Rectal smooth muscle tissue (tissue), 1 donor: ENCODE measurements around the gene GALR2.
"Not testable (repeated sequence)": the region's sequence is repeated elsewhere in the genome, so short reads cannot be mapped to it uniquely, and the experiment has no call there.

Source experiments
- H3K27ac ChIP-seq: one replicate; pipeline ENCODE4 v1.7.0; 2013; ENCODE audit warnings: low read depth, low read length, inconsistent platforms
- H3K27me3 ChIP-seq: one replicate; pipeline ENCODE4 v1.7.0; 2013; ENCODE audit warnings: low read length; ENCODE audit not compliant: control insufficient read depth, insufficient read depth
- H3K36me3 ChIP-seq: one replicate; pipeline ENCODE4 v1.7.0; 2013; ENCODE audit warnings: low read length; ENCODE audit not compliant: control insufficient read depth, insufficient read depth
- H3K4me1 ChIP-seq: one replicate; pipeline ENCODE4 v1.7.0; 2013; ENCODE audit warnings: low read length; ENCODE audit not compliant: control insufficient read depth, insufficient read depth
- H3K4me3 ChIP-seq: one replicate; pipeline ENCODE4 v1.7.0; 2013; ENCODE audit warnings: low read length
- H3K9ac ChIP-seq: one replicate; pipeline ENCODE4 v1.7.0; 2013; ENCODE audit warnings: low read length

Gene GALR2

GRCh38 chr17:76053246-76054111 is 21.1 kb upstream of the GALR2 start:
- Histone ChIP-seq H3K36me3 (peaks cover 34% of the 10 kb centered on the region), H3K4me3 (no peak overlapping the region), H3K9ac (no peak overlapping the region), H3K4me1 (peaks cover 8% of the 10 kb centered on the region), H3K27me3 (no peaks in the 10 kb centered on the region), H3K27ac (no peak overlapping the region)

GRCh38 chr17:76054112-76054476 is 20.5 kb upstream of the GALR2 start:
- Histone ChIP-seq H3K9ac (no peak overlapping the region), H3K4me1 (peaks cover 2% of the 10 kb centered on the region), H3K27me3 (no peaks in the 10 kb centered on the region), H3K36me3 (peaks cover 33% of the 10 kb centered on the region), H3K27ac (no peak overlapping the region), H3K4me3 (no peak overlapping the region)

- no peaks in the 10 kb centered on the region for H3K4me1 ChIP-seq
- peaks cover 31% of the 10 kb centered on the region for H3K36me3 ChIP-seq
- no peak overlapping the region for H3K9ac ChIP-seq
- no peaks in the 10 kb centered on the region for H3K27me3 ChIP-seq
- H3K4me3 ChIP-seq, result no peak overlapping the region
- no peak overlapping the region for H3K27ac ChIP-seq
Measured at GRCh38 chr17:76056882-76057281, 17.7 kb upstream of the GALR2 start.

DNA sequence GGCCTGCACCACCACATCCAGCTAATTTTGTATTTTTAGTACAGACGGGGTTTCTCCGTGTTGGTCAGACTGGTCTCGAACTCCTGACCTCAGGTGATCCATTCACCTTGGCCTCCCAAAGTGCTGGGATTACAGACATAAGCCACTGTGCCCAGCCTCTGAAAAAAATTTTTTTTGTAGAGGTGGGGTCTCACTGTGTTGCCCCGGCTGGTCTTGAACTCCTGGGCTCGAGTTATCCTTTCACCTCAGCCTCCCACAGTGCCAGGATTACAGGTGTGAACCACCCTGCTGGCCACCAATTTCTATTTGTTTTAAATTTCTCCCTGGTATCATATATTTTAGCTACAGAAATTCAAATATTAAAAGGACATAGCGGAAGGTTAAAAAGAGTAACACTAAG is 16.3 kb upstream of the GALR2 start:
- H3K4me3 ChIP-seq, H3K4me1 ChIP-seq, H3K27me3 ChIP-seq, H3K9ac ChIP-seq, H3K27ac ChIP-seq: not testable (repeated sequence)
- H3K36me3 ChIP-seq, result peaks cover 30% of the 10 kb centered on the region

GRCh38 chr17:76063875-76064546 is 10.6 kb upstream of the GALR2 start:
- peaks cover 33% of the 10 kb centered on the region for H3K36me3 ChIP-seq
- H3K4me1 ChIP-seq, result no peaks in the 10 kb centered on the region
- H3K4me3 ChIP-seq, result no peak overlapping the region
- H3K9ac ChIP-seq, result no peak overlapping the region
- H3K27ac ChIP-seq, result no peak overlapping the region
- H3K27me3 ChIP-seq, result no peaks in the 10 kb centered on the region

GRCh38 chr17:76065775-76066174 is 8.8 kb upstream of the GALR2 start:
- H3K4me1 ChIP-seq, result no peaks in the 10 kb centered on the region
- H3K36me3 ChIP-seq, result peaks cover 30% of the 10 kb centered on the region
- H3K4me3 ChIP-seq, result no peak overlapping the region
- H3K9ac ChIP-seq, result no peak overlapping the region
- no peak overlapping the region for H3K27ac ChIP-seq
- H3K27me3 ChIP-seq, result no peaks in the 10 kb centered on the region

DNA sequence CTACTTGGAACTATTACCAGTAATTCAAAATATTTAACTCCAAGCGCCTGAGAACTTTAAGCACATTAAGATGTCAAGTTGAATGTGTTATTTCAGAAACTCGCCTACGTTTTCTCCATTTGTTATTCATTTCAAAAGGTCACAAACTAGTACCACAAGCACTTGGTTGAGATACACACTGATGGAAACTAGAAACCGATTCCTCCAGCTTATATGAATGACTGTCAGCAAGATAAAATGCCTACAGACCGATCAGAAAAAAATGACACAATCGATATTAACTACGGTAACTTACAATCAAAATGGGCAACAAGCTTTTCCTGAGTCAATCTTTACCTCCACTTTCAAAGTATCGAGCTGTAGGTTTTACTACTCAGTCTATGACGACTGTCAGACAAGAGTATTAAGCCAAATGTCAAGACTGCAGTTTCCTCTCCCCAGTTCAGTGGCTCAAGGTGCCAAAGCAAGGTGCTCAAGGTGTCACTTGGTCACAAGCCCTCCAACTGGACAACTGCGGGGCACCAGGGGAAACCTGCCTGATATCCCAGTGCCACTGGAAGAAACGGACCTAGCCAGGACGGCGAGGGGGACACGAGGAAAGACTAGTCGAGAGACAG is 2.9 kb upstream of the GALR2 start:
- H3K9ac ChIP-seq, result peak overlapping the region; percentile 84
- peaks cover 25% of the 10 kb centered on the region for H3K27me3 ChIP-seq
- H3K36me3 ChIP-seq, result peaks cover 6% of the 10 kb centered on the region
- peak overlapping the region; percentile 71 for H3K27ac ChIP-seq
- peak overlapping the region; percentile 88 for H3K4me3 ChIP-seq
- H3K4me1 ChIP-seq, result peaks cover 9% of the 10 kb centered on the region

DNA sequence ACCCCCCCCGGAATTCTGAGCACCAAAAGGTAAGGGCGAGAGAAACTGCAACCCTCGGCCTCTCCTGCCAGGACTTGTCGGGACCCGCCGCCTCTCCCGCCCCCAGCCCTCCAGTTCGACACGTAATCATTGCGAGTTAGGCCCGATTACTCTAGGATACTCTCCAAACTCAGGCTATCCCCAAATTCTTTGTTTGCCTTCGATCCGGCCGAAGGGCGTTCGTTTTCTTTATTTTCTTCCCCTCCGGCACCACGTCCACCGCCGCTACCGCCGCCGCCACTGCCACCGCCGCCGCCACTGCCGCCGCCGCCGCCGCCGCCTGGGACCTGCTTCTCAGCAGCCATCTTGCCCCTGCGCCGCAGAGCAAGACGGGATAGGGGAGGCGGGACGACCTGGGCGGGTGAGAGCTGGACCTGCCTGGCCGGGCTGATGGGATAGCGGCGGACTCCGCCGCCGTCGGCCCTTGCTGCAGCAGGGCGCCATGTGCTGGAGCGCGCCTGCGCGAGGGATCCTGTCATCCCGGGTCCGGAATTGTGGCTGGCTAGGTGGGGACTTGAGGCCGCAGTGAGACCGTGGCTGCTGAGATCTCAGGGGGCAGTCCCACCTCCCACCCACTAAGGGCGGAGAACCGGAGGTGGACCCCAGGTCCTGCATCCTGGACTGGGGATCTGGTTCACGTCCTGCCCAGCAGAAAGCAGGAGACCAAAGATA is 2.3 kb upstream of the GALR2 start, which contains the start of gene SRP68:
TSS of gene SRP68 (minus strand) at position 370 of the 711 bp plus-strand sequence. CDS start at position 344, 26 bp downstream.
- Histone ChIP-seq H3K27me3 (peaks cover 31% of the 10 kb centered on the region), H3K4me1 (peaks cover 9% of the 10 kb centered on the region), H3K4me3 (peak within 1 kb of the TSS; percentile 94), H3K36me3 (peaks cover 2% of the 10 kb centered on the region), H3K9ac (peak within 1 kb of the TSS; percentile 84), H3K27ac (peak within 1 kb of the TSS; percentile 71)

GRCh38 chr17:76075364-76076145 is 974 bp downstream of the GALR2 start:
- Histone ChIP-seq H3K36me3 (no peaks in the 10 kb centered on the region), H3K9ac (no peak overlapping the region), H3K27ac (no peak overlapping the region), H3K27me3 (peaks cover 38% of the 10 kb centered on the region), H3K4me1 (peaks cover 9% of the 10 kb centered on the region), H3K4me3 (peak overlapping the region; percentile 44)

GRCh38 chr17:76076146-76076764 is 1.7 kb downstream of the GALR2 start:
- peaks cover 38% of the 10 kb centered on the region for H3K27me3 ChIP-seq
- H3K4me1 ChIP-seq, result peaks cover 7% of the 10 kb centered on the region
- H3K36me3 ChIP-seq, result no peaks in the 10 kb centered on the region
- H3K4me3 ChIP-seq, result peak overlapping the region; percentile 23
- no peak overlapping the region for H3K27ac ChIP-seq
- H3K9ac ChIP-seq, result no peak overlapping the region

DNA sequence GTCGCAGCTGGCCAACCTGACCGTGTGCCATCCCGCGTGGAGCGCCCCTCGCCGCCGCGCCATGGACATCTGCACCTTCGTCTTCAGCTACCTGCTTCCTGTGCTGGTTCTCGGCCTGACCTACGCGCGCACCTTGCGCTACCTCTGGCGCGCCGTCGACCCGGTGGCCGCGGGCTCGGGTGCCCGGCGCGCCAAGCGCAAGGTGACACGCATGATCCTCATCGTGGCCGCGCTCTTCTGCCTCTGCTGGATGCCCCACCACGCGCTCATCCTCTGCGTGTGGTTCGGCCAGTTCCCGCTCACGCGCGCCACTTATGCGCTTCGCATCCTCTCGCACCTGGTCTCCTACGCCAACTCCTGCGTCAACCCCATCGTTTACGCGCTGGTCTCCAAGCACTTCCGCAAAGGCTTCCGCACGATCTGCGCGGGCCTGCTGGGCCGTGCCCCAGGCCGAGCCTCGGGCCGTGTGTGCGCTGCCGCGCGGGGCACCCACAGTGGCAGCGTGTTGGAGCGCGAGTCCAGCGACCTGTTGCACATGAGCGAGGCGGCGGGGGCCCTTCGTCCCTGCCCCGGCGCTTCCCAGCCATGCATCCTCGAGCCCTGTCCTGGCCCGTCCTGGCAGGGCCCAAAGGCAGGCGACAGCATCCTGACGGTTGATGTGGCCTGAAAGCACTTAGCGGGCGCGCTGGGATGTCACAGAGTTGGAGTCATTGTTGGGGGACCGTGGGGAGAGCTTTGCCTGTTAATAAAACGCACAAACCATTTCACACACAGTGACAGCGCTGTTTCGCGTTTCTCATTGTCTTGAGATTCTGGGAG is 2.4 kb downstream of the GALR2 start:
- H3K36me3 ChIP-seq, result no peaks in the 10 kb centered on the region
- no peak overlapping the region for H3K27ac ChIP-seq
- H3K9ac ChIP-seq, result no peak overlapping the region
- H3K27me3 ChIP-seq, result peaks cover 38% of the 10 kb centered on the region
- peaks cover 4% of the 10 kb centered on the region for H3K4me1 ChIP-seq
- H3K4me3 ChIP-seq, result peak overlapping the region; percentile 23
